Skin epidermis (tissue), 12 donors: ENCODE results near the gene FUCA2.

Experiments
- H3K27ac ChIP-seq, 21 experiments: fragments of 200-600 bp; sonication (generic) in 11 of 21; one replicate each; pipeline ENCODE4 v1.5.0; 2020; ENCODE audit warnings: mild to moderate bottlenecking in 3 of 21, inconsistent platforms in 2 of 21, moderate library complexity in 2 of 21
- H3K4me3 ChIP-seq, 7 experiments: fragments of 200-600 bp; sonication (generic) in 2 of 7; one replicate each; pipeline ENCODE4 v1.5.0; 2020; ENCODE audit warnings: inconsistent platforms in 2 of 7, mild to moderate bottlenecking in 2 of 7, moderate library complexity in 1 of 7

FUCA2 gene

GRCh38 chr6:143510991-143511891 is at the start of gene FUCA2:
Gene FUCA2 (minus strand): TSS chr6:143511720. CDS start chr6:143511634, 86 bp downstream.
- Histone ChIP-seq H3K4me3 (peak within 1 kb of the TSS; percentile 59 to 71 (median 62)), H3K27ac (peak within 1 kb of the TSS; percentile 8 to 94 (median 84))

DNA sequence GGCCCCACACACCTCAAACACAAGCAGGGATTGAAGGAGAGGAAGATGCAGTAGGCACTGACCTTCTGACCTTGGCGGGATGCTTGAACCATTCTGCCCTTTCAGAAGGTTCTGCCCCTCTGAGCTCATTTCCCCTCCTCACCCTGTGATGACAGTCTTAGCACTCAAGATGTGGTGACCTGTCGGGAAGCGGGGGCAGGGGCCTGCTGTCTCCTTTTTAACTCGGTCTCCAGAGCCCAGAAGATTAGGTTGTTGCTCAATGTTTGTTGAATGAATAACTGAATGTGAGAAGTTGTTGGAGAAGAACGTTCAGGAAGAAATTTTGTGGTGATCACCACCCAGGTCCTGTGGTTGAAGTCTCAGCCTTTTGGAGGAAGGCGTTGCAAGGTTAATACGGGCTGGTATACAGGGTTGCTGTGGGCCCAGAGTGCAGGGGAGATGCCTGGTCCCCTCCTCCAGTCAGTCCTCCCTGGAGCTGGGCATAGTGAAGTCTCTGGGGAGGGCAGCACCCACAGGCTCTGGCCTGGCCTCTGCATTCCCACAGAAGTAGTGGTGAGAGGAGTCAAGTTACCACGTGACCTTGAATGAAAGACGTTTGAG is 49.7 kb upstream of the FUCA2 start:
- Histone ChIP-seq H3K4me3 (no peak overlapping the region), H3K27ac (no peak overlapping the region)

DNA sequence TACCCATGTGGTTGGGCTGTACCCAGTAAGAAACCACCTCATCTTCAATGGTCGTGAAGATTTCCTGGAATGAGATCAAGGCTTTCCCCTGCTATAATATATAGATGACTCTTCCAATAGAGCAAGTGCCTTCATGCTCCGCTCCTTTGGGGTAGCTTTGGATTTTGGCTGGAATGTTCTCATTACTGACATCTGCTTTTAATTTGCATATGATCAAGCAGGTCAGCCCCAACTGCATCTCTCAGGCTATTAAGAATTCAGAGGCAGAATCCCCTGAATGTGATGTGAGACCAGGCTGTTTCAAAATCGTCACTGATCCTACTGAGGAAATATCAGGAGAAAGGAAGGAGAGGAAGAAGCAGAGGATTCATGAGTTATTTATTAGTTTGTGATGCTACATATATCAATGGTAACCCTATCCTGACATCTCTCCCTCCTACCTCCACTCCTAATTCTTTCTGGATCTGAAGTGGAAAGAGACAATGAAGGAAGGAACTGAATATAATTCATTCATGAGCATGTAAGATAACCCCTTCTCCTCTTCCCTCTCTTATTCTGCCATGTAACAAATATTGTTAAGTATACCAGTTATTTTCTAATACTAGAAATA is 47.6 kb upstream of the FUCA2 start:
- Histone ChIP-seq H3K27ac (no peak overlapping the region), H3K4me3 (no peak overlapping the region)

DNA sequence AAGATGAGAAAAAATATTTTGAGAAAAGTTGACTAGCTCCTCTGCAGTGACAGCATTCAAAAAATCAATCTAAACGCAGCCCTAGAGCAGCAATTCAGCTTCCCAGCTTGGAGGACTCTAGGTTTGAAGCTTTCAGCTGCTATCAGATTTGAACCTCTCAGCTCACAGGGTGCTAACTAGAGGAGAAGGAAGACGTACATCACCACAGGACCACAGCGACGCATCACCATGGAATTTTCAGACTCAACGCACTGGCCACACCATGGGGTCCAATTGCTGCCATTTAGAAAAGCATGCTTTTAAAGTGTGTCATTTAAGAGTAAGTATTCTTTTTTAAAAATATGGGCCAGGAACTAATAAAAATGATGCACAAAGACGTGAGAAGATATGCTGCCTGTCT is 45.0 kb upstream of the FUCA2 start:
- Histone ChIP-seq H3K27ac (peak overlapping the region in 3 of 21 experiments; percentile 21 to 36 (median 34)), H3K4me3 (no peak overlapping the region)

DNA sequence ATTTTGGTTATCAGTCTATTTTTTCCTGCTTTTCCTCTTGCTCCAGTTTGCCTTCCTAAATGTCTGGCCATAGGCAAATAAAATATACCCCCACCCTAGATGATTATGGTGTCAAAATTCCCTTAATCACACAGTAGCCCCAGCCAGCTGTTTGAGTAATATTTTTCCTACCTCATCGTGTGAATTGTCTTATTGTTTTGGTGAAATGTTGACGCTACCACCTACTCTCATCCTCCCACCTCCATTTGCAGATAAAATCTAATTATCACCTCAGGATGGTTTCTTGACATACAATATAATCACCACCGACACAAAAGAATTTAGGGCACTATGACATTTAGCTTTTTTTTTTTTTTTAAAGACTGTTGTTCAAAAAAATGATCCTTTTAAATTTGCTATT is 44.1 kb upstream of the FUCA2 start:
- Histone ChIP-seq H3K27ac (peak overlapping the region in 2 of 21 experiments; percentile 8 to 17), H3K4me3 (no peak overlapping the region)

DNA sequence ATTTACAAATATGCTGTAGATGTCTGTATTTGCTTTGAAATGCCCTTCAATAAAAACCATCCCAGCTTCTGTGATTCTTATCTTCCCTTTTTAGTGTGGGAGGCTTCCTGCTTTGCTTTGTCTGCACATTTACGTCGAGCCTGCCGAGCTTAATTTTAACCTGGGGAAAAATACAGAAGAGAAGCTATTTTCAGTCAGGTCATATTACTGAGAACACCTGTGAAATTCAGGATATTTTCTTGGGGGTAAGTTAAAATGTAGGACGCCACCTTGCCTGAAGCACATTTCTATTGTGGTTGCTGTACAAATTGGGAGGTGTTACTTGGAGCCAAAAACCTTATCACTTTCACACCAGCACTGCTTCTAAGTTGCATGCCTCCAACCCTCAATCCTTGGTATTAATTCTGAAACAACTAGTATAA is 43.6 kb upstream of the FUCA2 start:
- Histone ChIP-seq H3K4me3 (peak overlapping the region in 1 of 7 experiments; percentile 6), H3K27ac (peak overlapping the region in 5 of 21 experiments; percentile 8 to 44 (median 30))

DNA sequence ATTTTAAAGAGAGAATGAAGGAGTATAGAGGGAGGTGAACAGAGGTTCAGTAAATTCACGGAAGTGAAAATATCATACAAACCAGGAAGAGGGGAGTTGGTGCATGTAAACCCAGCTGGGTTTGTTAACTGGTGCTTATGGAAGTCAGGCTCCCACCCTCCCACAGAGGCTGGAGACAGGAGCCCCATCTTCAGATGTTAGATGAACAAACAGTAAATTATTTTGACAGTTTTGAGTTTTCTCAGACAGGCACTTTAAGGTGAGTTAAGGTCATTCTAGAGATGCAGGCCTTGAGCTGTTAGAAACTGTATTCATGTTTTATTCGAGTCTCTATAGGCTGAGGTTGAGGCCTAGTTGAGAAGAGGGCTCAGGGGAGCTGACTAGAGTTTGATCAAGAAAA is 41.8 kb upstream of the FUCA2 start:
- Histone ChIP-seq H3K27ac (peak overlapping the region in 2 of 21 experiments; percentile 14 to 49), H3K4me3 (no peak overlapping the region)

DNA sequence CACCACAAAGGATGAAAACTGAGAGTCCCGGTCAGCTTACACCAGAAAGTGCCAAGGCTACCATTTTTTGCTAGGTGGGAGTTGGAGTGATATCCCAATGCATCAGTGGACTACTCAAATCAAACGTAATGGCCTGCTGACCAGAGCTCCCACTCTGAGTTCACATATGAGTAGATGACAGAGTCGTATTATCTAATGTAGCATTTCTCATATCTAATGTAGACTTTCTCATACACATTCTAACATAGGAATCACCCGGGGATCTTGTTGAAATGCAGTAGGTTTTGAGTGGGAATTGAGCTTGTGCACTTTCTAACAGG is 38.4 kb upstream of the FUCA2 start:
- Histone ChIP-seq H3K4me3 (no peak overlapping the region), H3K27ac (no peak overlapping the region)

- no peak overlapping the region for H3K4me3 ChIP-seq
- peak overlapping the region in 1 of 21 experiments; percentile 57 for H3K27ac ChIP-seq
These were observed 37.9 kb upstream of the FUCA2 start for GRCh38 chr6:143549221-143549948.

DNA sequence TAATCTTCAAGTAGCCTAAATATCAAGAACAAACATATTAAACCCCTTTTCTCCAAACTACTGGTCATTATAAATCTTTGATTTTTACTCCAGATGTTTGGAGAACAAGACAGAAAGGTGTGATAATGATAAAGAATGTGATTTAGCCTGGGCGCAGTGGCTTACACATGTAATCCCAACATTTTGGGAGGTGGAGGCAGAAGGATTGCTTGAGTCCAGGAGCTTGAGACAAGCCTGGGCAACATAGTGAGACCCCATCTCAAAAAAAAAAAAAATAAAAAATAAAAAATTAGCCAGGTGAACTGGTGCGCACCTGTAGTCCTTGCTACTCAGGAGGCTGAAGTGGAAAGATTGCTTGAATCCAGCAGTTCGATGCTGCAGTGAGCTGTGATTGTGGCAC is 35.1 kb upstream of the FUCA2 start:
- Histone ChIP-seq H3K4me3 (no peak overlapping the region), H3K27ac (peak overlapping the region in 3 of 21 experiments; percentile 5 to 70 (median 5))

GRCh38 chr6:143545976-143546547 is 34.5 kb upstream of the FUCA2 start:
- Histone ChIP-seq H3K4me3 (no peak overlapping the region), H3K27ac (peak overlapping the region in 6 of 21 experiments; percentile 4 to 70 (median 50))

GRCh38 chr6:143545165-143545564 is 33.6 kb upstream of the FUCA2 start:
- H3K27ac ChIP-seq: peak overlapping the region in 7 of 21 experiments; percentile 5 to 70 (median 39)
- no peak overlapping the region for H3K4me3 ChIP-seq

DNA sequence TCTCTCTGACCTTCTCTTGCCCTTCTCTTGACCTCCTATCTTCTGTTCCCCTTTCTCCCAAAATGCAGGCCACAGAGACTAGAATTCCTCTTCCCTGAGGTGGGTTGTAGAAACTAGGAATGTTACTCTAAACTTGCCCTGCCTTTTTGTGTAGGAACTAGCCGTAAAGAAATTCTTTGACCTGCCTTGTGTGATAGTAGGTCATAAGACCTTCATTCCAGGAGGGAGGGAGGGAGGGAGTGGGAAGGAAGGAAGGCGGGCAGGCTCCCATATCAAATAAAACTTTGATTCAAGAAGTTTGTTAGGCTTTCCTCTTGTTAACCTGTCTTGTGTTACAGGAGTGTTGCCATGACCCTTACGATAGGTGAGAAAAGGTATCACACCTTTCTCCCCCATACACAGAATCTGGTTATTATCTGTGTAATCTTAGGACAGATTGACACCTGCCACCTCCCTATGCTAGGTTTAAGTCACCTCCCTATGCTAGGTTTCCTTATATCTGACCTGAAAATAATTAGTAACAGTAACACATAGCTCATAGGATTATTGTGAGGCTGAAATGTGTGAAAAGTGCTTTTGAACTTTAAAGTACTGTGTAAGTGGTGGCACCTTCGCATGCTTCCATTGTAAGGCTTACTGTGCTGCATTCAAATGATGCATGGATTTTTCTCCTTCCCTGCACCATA is 32.6 kb upstream of the FUCA2 start:
- H3K4me3 ChIP-seq: no peak overlapping the region
- H3K27ac ChIP-seq: peak overlapping the region in 2 of 21 experiments; percentile 61

DNA sequence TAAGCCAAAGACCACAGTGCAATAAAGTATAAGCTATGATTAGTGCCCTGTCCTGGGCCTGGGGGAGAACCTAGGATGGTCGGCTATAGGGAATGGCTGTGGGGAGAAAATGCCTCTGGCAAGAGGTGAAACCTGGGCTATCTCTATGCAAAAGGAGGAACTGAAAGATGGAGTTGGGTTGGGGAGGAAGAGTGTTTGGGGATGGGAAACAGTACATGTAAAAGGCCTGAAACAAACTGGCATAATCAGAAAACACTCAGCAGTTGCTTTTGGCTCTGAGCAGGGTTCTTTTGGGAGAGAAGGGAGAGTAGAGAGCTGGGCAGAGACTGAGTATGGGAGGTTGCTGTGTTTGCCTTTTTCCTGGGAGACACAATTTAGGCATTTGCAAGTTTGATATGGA is 31.9 kb upstream of the FUCA2 start:
- Histone ChIP-seq H3K27ac (peak overlapping the region in 1 of 21 experiments; percentile 61), H3K4me3 (no peak overlapping the region)

DNA sequence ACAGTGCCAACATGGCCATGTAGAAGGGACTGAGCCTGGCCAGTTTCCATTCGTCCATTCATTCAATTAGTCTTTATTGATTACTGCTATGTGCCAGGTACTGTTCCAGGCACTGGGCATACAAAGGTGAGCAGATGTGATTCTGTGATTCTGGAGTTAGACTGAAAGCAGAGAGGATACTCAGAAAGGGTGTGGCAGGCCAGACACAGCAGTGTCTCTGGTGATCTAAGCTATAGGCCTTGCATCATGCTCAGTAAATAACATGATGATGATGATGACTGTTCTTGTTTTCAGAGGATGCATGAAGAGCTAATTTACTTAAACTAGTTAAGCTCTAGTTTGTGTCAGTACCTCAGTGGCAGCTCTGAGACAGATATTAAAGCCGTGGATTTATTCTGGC is 31.4 kb upstream of the FUCA2 start:
- Histone ChIP-seq H3K4me3 (no peak overlapping the region), H3K27ac (peak overlapping the region in 2 of 21 experiments; percentile 1 to 23)

DNA sequence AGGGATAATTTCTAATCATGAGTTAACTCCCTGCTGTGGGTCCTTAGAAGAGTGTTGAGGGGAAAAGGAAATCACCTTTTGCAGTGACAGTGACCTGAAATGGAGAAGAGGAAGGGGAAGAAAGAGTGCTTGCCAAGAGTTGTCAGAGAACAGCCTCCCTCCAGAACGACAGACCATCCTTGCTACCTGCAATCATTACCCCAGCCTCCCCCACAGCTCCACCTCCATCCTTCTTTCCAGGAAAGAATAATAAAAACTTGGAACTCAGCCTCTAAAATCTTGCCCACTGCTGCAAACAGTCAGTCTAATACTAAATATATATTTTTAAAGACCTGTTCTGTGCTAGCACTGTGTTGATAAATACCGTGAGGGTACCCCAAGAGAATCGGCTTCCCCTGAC is 28.7 kb upstream of the FUCA2 start:
- Histone ChIP-seq H3K4me3 (no peak overlapping the region), H3K27ac (peak overlapping the region in 6 of 21 experiments; percentile 16 to 81 (median 62))

DNA sequence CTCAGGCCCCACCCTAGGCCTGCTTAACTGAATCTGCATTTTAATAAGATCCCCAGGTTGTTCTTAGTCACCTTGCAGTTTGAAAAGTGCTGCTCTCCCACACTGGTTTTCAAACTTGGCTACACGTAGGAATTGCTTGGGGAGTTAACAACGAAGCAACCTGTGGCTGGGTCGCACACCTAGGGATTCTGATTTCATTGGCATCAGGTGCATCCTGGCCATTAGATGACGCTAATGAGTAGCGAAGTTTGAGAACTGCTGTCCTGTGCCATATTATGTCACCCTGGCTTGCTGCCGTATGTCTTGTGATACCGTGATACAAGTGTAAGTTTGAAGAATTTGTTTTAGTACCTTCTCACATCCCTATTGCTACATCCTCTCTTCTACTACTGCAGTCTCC is 28.2 kb upstream of the FUCA2 start:
- Histone ChIP-seq H3K27ac (peak overlapping the region in 7 of 21 experiments; percentile 16 to 81 (median 60)), H3K4me3 (peak overlapping the region in 1 of 7 experiments; percentile 14)

DNA sequence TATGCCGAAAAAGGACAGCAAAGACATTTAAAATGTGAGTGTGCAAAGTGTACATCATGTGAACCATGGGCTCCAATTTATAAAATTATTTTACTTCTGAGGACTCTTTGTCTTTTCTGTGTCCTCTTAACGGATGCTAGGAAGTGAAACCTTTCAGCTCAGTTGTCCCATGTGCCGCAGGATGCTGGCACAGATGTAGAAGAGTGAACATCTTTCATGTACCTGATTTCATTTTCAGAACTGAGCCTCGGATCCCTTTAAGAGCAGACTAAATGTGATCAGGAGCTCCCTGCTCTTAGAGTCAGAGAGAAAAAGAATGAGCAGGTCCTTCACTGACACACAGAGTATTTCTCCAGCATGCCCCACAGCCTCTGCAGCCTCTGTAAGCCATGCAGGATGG is 27.6 kb upstream of the FUCA2 start:
- Histone ChIP-seq H3K4me3 (peak overlapping the region in 1 of 7 experiments; percentile 14), H3K27ac (peak overlapping the region in 6 of 21 experiments; percentile 22 to 85 (median 66))

DNA sequence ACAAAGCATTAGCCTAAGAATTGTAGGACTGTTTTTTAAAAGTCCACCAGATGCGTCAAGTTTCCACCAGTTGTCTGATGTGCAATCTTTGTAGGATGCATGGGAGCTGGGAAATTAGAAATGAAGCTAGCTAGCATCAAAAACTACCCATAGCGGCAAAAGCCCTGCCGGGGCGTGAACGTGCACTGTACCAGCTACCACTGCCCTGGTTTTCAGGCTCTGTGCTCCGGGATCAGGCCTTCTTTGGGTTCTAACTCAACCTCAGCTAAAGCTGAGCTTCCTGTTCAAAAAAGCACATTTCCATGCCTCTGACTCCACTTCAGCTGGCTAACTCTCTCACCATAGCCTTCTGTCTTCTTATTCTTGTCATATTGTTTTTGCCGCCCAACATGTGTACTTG is 26.9 kb upstream of the FUCA2 start:
- H3K27ac ChIP-seq: peak overlapping the region in 7 of 21 experiments; percentile 31 to 85 (median 71)
- H3K4me3 ChIP-seq: peak overlapping the region in 4 of 7 experiments; percentile 41 to 56 (median 50)
